Skin epidermis (tissue), 12 donors: ENCODE results near the gene GRM2.
A peak's percentile ranks its signal among the peaks of the same experiment; 100 is the strongest.

ENCODE experiments used
- H3K27ac ChIP-seq, 21 experiments: fragments of 200-600 bp; sonication (generic) in 11 of 21; one replicate each; pipeline ENCODE4 v1.5.0; 2020; ENCODE audit warnings: mild to moderate bottlenecking in 3 of 21, inconsistent platforms in 2 of 21, moderate library complexity in 2 of 21
- H3K4me3 ChIP-seq, 7 experiments: fragments of 200-600 bp; sonication (generic) in 2 of 7; one replicate each; pipeline ENCODE4 v1.5.0; 2020; ENCODE audit warnings: inconsistent platforms in 2 of 7, mild to moderate bottlenecking in 2 of 7, moderate library complexity in 1 of 7

Gene GRM2

GRCh38 chr3:51679318-51679717 is 27.6 kb upstream of the GRM2 start:
- Histone ChIP-seq H3K27ac (peak overlapping the region in 12 of 21 experiments; percentile 2 to 84 (median 52)), H3K4me3 (no peak overlapping the region)

- H3K4me3 ChIP-seq = no peak overlapping the region
- H3K27ac ChIP-seq = peak overlapping the region in 16 of 21 experiments; percentile 16 to 84 (median 59)
Observed at GRCh38 chr3:51679777-51680176, 27.1 kb upstream of the GRM2 start.

- Histone ChIP-seq H3K4me3 (no peak overlapping the region), H3K27ac (peak overlapping the region in 20 of 21 experiments; percentile 17 to 84 (median 62))
Observed at GRCh38 chr3:51680196-51680595, 26.7 kb upstream of the GRM2 start.

GRCh38 chr3:51680663-51681230 is 26.1 kb upstream of the GRM2 start:
- Histone ChIP-seq H3K27ac (peak overlapping the region in 20 of 21 experiments; percentile 20 to 84 (median 62)), H3K4me3 (no peak overlapping the region)

- no peak overlapping the region for H3K4me3 ChIP-seq
- H3K27ac ChIP-seq = peak overlapping the region in 19 of 21 experiments; percentile 5 to 84 (median 63)
Observed at GRCh38 chr3:51681453-51681852, 25.4 kb upstream of the GRM2 start.

GRCh38 chr3:51682079-51682478 is 24.8 kb upstream of the GRM2 start:
- Histone ChIP-seq H3K27ac (peak overlapping the region in 11 of 21 experiments; percentile 24 to 84 (median 72)), H3K4me3 (no peak overlapping the region)

GRCh38 chr3:51682526-51682925 is 24.3 kb upstream of the GRM2 start:
- peak overlapping the region in 8 of 21 experiments; percentile 15 to 84 (median 26) for H3K27ac ChIP-seq

GRCh38 chr3:51683566-51683965 is 23.3 kb upstream of the GRM2 start:
- Histone ChIP-seq H3K4me3 (no peak overlapping the region), H3K27ac (peak overlapping the region in 14 of 21 experiments; percentile 3 to 87 (median 65))

More at GRCh38 chr3:51682526-51682925, 24.3 kb upstream of the GRM2 start:
- H3K4me3 ChIP-seq = no peak overlapping the region

GRCh38 chr3:51684971-51685751 is 21.7 kb upstream of the GRM2 start:
- Histone ChIP-seq H3K27ac (peak overlapping the region in 20 of 21 experiments; percentile 38 to 91 (median 80)), H3K4me3 (no peak overlapping the region)

GRCh38 chr3:51686056-51686455 is 20.8 kb upstream of the GRM2 start:
- H3K4me3 ChIP-seq = no peak overlapping the region
- H3K27ac ChIP-seq = peak overlapping the region in 20 of 21 experiments; percentile 38 to 91 (median 79)

- H3K4me3 ChIP-seq = no peak overlapping the region
- peak overlapping the region in 20 of 21 experiments; percentile 45 to 91 (median 79) for H3K27ac ChIP-seq
Observed at GRCh38 chr3:51686512-51687215, 20.2 kb upstream of the GRM2 start.

GRCh38 chr3:51687431-51688205 is 19.2 kb upstream of the GRM2 start:
- Histone ChIP-seq H3K27ac (peak overlapping the region in 20 of 21 experiments; percentile 18 to 91 (median 79)), H3K4me3 (no peak overlapping the region)

- Histone ChIP-seq H3K4me3 (no peak overlapping the region), H3K27ac (peak overlapping the region in 9 of 21 experiments; percentile 9 to 87 (median 80))
Observed at GRCh38 chr3:51688206-51688600, 18.7 kb upstream of the GRM2 start.

GRCh38 chr3:51691021-51691420 is 15.8 kb upstream of the GRM2 start:
- Histone ChIP-seq H3K27ac (peak overlapping the region in 4 of 21 experiments; percentile 5 to 14 (median 8)), H3K4me3 (no peak overlapping the region)

- H3K4me3 ChIP-seq = no peak overlapping the region
- no peak overlapping the region for H3K27ac ChIP-seq
Observed at GRCh38 chr3:51691949-51692348, 14.9 kb upstream of the GRM2 start.

- Histone ChIP-seq H3K27ac (peak overlapping the region in 3 of 21 experiments; percentile 22 to 47 (median 46)), H3K4me3 (no peak overlapping the region)
Observed at GRCh38 chr3:51692980-51693395, 13.9 kb upstream of the GRM2 start.

GRCh38 chr3:51696954-51697353 is 9.9 kb upstream of the GRM2 start:
- Histone ChIP-seq H3K27ac (no peak overlapping the region), H3K4me3 (no peak overlapping the region)

GRCh38 chr3:51698209-51698608 is 8.7 kb upstream of the GRM2 start:
- Histone ChIP-seq H3K27ac (no peak overlapping the region), H3K4me3 (no peak overlapping the region)

GRCh38 chr3:51700403-51700802 is 6.5 kb upstream of the GRM2 start:
- Histone ChIP-seq H3K4me3 (no peak overlapping the region), H3K27ac (no peak overlapping the region)

GRCh38 chr3:51702156-51702555 is 4.7 kb upstream of the GRM2 start:
- H3K4me3 ChIP-seq = no peak overlapping the region
- no peak overlapping the region for H3K27ac ChIP-seq
